ENCODE measurements around the gene KIAA2012.
"Not testable (repeated sequence)": the region's sequence is repeated elsewhere in the genome, so short reads cannot be mapped to it uniquely, and the experiment has no call there.

KIAA2012 gene

GRCh38 chr2:202135091-202135874 is 62.2 kb downstream of the KIAA2012 start:
- DNase-seq (ENCODE audit: extremely low read depth, low read depth), result peak; percentile 98
- TF ChIP-seq CTCF (IDR thresholded peaks at IDR 0.05; ENCODE audit: low read depth, low read length), result no peak

- not testable (repeated sequence) for DNase-seq (ENCODE audit: extremely low read depth, low read depth)
Observed at GRCh38 chr2:202136039-202136438, 63.0 kb downstream of the KIAA2012 start.

- TF ChIP-seq CTCF (IDR thresholded peaks at IDR 0.05; ENCODE audit: low read depth, low read length), result no peak
Observed at GRCh38 chr2:202136526-202136925, 63.5 kb downstream of the KIAA2012 start.

GRCh38 chr2:202140522-202141252 is 67.6 kb downstream of the KIAA2012 start:
- no peak for TF ChIP-seq CTCF (IDR thresholded peaks at IDR 0.05; ENCODE audit: low read depth, low read length)
- DNase-seq (ENCODE audit: extremely low read depth, low read depth), result peak; percentile 34

More at GRCh38 chr2:202136526-202136925, 63.5 kb downstream of the KIAA2012 start:
- no peak for DNase-seq (ENCODE audit: extremely low read depth, low read depth)

- no peak for TF ChIP-seq CTCF (IDR thresholded peaks at IDR 0.05; ENCODE audit: low read depth, low read length)
- DNase-seq (ENCODE audit: extremely low read depth, low read depth), result no peak
Observed at GRCh38 chr2:202141329-202141947, 68.4 kb downstream of the KIAA2012 start.

- TF ChIP-seq CTCF (IDR thresholded peaks at IDR 0.05; ENCODE audit: low read depth, low read length), result no peak
- DNase-seq (ENCODE audit: extremely low read depth, low read depth), result no peak
Observed at GRCh38 chr2:202142540-202142939, 69.5 kb downstream of the KIAA2012 start.

- no peak for DNase-seq (ENCODE audit: extremely low read depth, low read depth)
- TF ChIP-seq CTCF (IDR thresholded peaks at IDR 0.05; ENCODE audit: low read depth, low read length), result no peak
Observed at GRCh38 chr2:202147775-202148174, 74.7 kb downstream of the KIAA2012 start.
